SK-N-SH (cell line): ENCODE results near the gene NTNG1. TPM values are rescaled to one million over a fixed set of nuclear protein-coding genes. Genes with fewer than 3 reads are reported as not detected.

Experiments used
- CTCF ChIA-PET: fragments of 300-600, 350-600 bp; formaldehyde crosslinking; extraction: SDS; loops from one replicate; lab custom pipeline; 2021; lab: Yijun Ruan, JAX
- POLR2A ChIA-PET: fragments of 350-600 bp; sonication (Branson Sonifier 250); formaldehyde crosslinking; extraction: SDS; loops from one replicate; lab custom pipeline; 2020; ENCODE audit warnings: antibody characterized with exemption, inconsistent platforms; lab: Yijun Ruan, JAX
- DNase-seq: peaks from one replicate; pipeline ENCODE4 v3.0.0; 2012
- H2AFZ ChIP-seq: fragments of 200-600 bp; sonication (generic); 2 replicates; pipeline ENCODE4 v1.8.1; 2016; ENCODE audit warnings: antibody characterized with exemption, mild to moderate bottlenecking, low read depth
- H3F3A ChIP-seq: fragments of 200-600 bp; sonication (generic); replicated peaks from 2 replicates; pipeline ENCODE3; 2016; ENCODE audit warnings: antibody characterized with exemption, mild to moderate bottlenecking; ENCODE audit not compliant: insufficient read depth
- H3K27ac ChIP-seq, 2 experiments: fragments of 200-500 bp in 1 of 2; fragments of 200-600 bp in 1 of 2; sonication (Bioruptor generic) in 1 of 2; sonication (generic), shearing (Covaris generic) in 1 of 2; 2 replicates each; pipeline versions ENCODE4 v1.5.1 to v1.6.1; 2014 to 2016; ENCODE audit warnings: low read depth in 2 of 2, inconsistent platforms in 1 of 2, low read length in 1 of 2, mild to moderate bottlenecking in 1 of 2, mixed read lengths in 1 of 2
- H3K27me3 ChIP-seq: fragments of 200-600 bp; sonication (generic), shearing (Covaris generic); 2 replicates; pipeline ENCODE4 v1.6.1; 2016; ENCODE audit warnings: mixed run types; ENCODE audit not compliant: insufficient read depth
- H3K36me3 ChIP-seq, 2 experiments: fragments of 200-500 bp in 1 of 2; fragments of 200-600 bp in 1 of 2; sonication (Bioruptor generic) in 1 of 2; sonication (generic) in 1 of 2; replicated peaks in 1 of 2; 2 replicates each; pipeline versions ENCODE3 to v1.5.1; 2014 to 2016; ENCODE audit warnings: low read length in 1 of 2, mild to moderate bottlenecking in 1 of 2; ENCODE audit not compliant: insufficient read depth in 2 of 2, control insufficient read depth in 1 of 2
- H3K4me1 ChIP-seq, 2 experiments: fragments of 200-500 bp in 1 of 2; fragments of 200-600 bp in 1 of 2; sonication (Bioruptor generic) in 1 of 2; sonication (generic), shearing (Covaris generic) in 1 of 2; 2 replicates each; pipeline versions ENCODE4 v1.5.1 to v1.6.1; 2014 to 2016; ENCODE audit warnings: low read depth in 1 of 2, low read length in 1 of 2, mixed run types in 1 of 2; ENCODE audit not compliant: insufficient read depth in 2 of 2, control insufficient read depth in 1 of 2
- H3K4me2 ChIP-seq: fragments of 200-600 bp; sonication (generic), shearing (Covaris generic); 2 replicates; pipeline ENCODE4 v1.6.1; 2017; ENCODE audit warnings: mixed run types
- H3K4me3 ChIP-seq, 2 experiments: fragments of 200-500 bp in 1 of 2; fragments of 200-600 bp in 1 of 2; sonication (Bioruptor generic) in 1 of 2; sonication (generic), shearing (Covaris generic) in 1 of 2; 2 replicates each; pipeline versions ENCODE4 v1.5.1 to v1.8.1; 2014 to 2016; ENCODE audit warnings: low read depth in 2 of 2, inconsistent platforms in 1 of 2, low read length in 1 of 2, mild to moderate bottlenecking in 1 of 2, mixed read lengths in 1 of 2, moderate library complexity in 1 of 2
- H3K79me2 ChIP-seq: fragments of 200-600 bp; sonication (generic); 2 replicates; pipeline ENCODE4 v1.8.1; 2017; ENCODE audit warnings: mild to moderate bottlenecking; ENCODE audit not compliant: insufficient read depth
- H3K9ac ChIP-seq: fragments of 200-600 bp; sonication (generic); 2 replicates; pipeline ENCODE4 v1.6.1; 2017; ENCODE audit warnings: mixed run types
- H3K9me2 ChIP-seq: fragments of 200-600 bp; sonication (generic); 2 replicates; pipeline ENCODE4 v1.6.1; 2017; ENCODE audit warnings: mixed run types
- H3K9me3 ChIP-seq: fragments of 200-600 bp; sonication (generic); 2 replicates; pipeline ENCODE4 v1.6.1; 2017; ENCODE audit warnings: mixed run types, mild to moderate bottlenecking, moderate library complexity
- H4K20me1 ChIP-seq: fragments of 200-600 bp; sonication (generic); 2 replicates; pipeline ENCODE4 v1.6.1; 2017; ENCODE audit warnings: mild to moderate bottlenecking, mixed run types; ENCODE audit not compliant: insufficient read depth
- CHD2 ChIP-seq: fragments of 150-350 bp; IDR thresholded peaks from 2 replicates; pipeline ENCODE4 v1.6.1; 2018; ENCODE audit warnings: low read length; ENCODE audit not compliant: partially characterized antibody
- EP300 ChIP-seq, 2 experiments: IDR thresholded peaks; 2 replicates each; pipeline versions ENCODE4 v1.4.0 to v1.6.1; 2012; ENCODE audit warnings: borderline replicate concordance in 1 of 2, low read depth in 1 of 2, low read length in 1 of 2
- EZH2phosphoT487 ChIP-seq: fragments of 200-600 bp; sonication (generic); IDR thresholded peaks from 2 replicates; pipeline ENCODE4 v1.6.1; 2017; ENCODE audit warnings: low read depth, mixed run types, mild to moderate bottlenecking, antibody characterized with exemption, moderate library complexity, borderline replicate concordance
- FOSL2 ChIP-seq: IDR thresholded peaks from 2 replicates; pipeline ENCODE4 v1.4.0; 2012; ENCODE audit warnings: low read depth, mild to moderate bottlenecking, moderate library complexity, borderline replicate concordance
- FOXJ3 ChIP-seq: sonication (generic); formaldehyde crosslinking; IDR thresholded peaks from 2 replicates; pipeline ENCODE4 v1.5.1; 2020; ENCODE audit warnings: mild to moderate bottlenecking, missing genetic modification reagents
- FOXM1 ChIP-seq: IDR thresholded peaks from 2 replicates; pipeline ENCODE4 v1.4.0; 2012; ENCODE audit warnings: low read depth, mild to moderate bottlenecking
- GATA2 ChIP-seq: sonication (generic); formaldehyde crosslinking; IDR thresholded peaks from 2 replicates; pipeline ENCODE4 v1.5.0; 2020; ENCODE audit warnings: mild to moderate bottlenecking, missing genetic modification reagents
- JUND ChIP-seq: IDR thresholded peaks from 2 replicates; pipeline ENCODE4 v1.4.0; 2012
- PBX3 ChIP-seq: IDR thresholded peaks from 2 replicates; pipeline ENCODE4; 2012
- RCOR1 ChIP-seq: fragments of 150-350 bp; IDR thresholded peaks from 2 replicates; pipeline ENCODE4 v1.6.1; 2017; ENCODE audit warnings: antibody characterized with exemption, low read length
- RFX5 ChIP-seq: IDR thresholded peaks from 2 replicates; pipeline ENCODE4 v1.6.1; 2012; ENCODE audit warnings: mild to moderate bottlenecking, improper control_type of control experiment, low read length
- TAF1 ChIP-seq: IDR thresholded peaks from 2 replicates; pipeline ENCODE4 v1.6.1; 2012; ENCODE audit warnings: low read depth, mild to moderate bottlenecking, low read length, moderate library complexity, borderline replicate concordance
- YY1 ChIP-seq: IDR thresholded peaks from 2 replicates; pipeline ENCODE4 v1.4.0; 2012; ENCODE audit warnings: low read depth, mild to moderate bottlenecking
- ZBTB33 ChIP-seq: IDR thresholded peaks from 2 replicates; pipeline ENCODE4 v1.4.0; 2012; ENCODE audit warnings: low read depth, borderline replicate concordance
- WGBS: methylation state at CpG from one replicate; pipeline ENCODE4 v1.1.6; 2017; ENCODE audit warnings: low lambda C conversion rate; 5-methylcytosine and 5-hydroxymethylcytosine counted together
- polyA plus RNA-seq, 3 experiments: library from polyadenylated mRNA; depleted of rRNA; stranded (reverse); fragments of >200 nt; gene quantifications; 2 replicates each; pipeline ENCODE4 v1.2.3, GENCODE V29; 2012

The NTNG1 gene
- polyA plus RNA-seq, 1 of the 3 experiments (the other 2 are of a cell fraction) = 0.03 TPM

- H2AFZ ChIP-seq = no peak overlapping the region
- no peaks in the 10 kb centered on the region for H3K9me3 ChIP-seq
- H3K9me2 ChIP-seq = no peaks in the 10 kb centered on the region
- H3K9ac ChIP-seq = no peak overlapping the region
- no peaks in the 10 kb centered on the region for H3F3A ChIP-seq
- H4K20me1 ChIP-seq = no peaks in the 10 kb centered on the region
- peak; percentile 95 for TF ChIP-seq GATA2
- no peak for TF ChIP-seq RFX5
- TF ChIP-seq RCOR1 = peak; percentile 56; the same call in 1 of the 2 replicates
- no peak for TF ChIP-seq FOXM1
- TF ChIP-seq YY1 = no peak
- no peak for TF ChIP-seq PBX3
- no peak for TF ChIP-seq ZBTB33
- TF ChIP-seq JUND = no peak
- TF ChIP-seq EZH2phosphoT487 = no peak
- peak in 1 of 2 experiments; percentile 54; a peak in 1 of 4 replicates for TF ChIP-seq EP300 (IDR thresholded peaks at IDR 0.05; ENCODE audit: borderline replicate concordance in 1 of 2, low read depth in 1 of 2, low read length in 1 of 2)
- TF ChIP-seq FOXJ3 (CRISPR knock-in tag) = peak; percentile 48; the same call in 1 of the 2 replicates
- no peak for TF ChIP-seq TAF1
- TF ChIP-seq CHD2 = peak; percentile 64
- TF ChIP-seq FOSL2 = no peak
- DNase-seq = peak; percentile 20
- H3K4me1 ChIP-seq = peaks cover 4 to 10% of the 10 kb centered on the region in 2 experiments; a peak in 3 of 4 replicates
- no peaks in the 10 kb centered on the region for H3K36me3 ChIP-seq
- no peaks in the 10 kb centered on the region for H3K79me2 ChIP-seq
- ChIA-PET POLR2A (interaction anchor here (0.6 kb wide), 1 partner anchor 1716 kb away, joined by 3 read pairs; no protein-coding TSS in a partner anchor), CTCF (interaction anchor here (0.6 to 2.3 kb wide), 4 partner anchors 103 to 285 kb away, joined by 3 to 7 read pairs (median 4); no protein-coding TSS in a partner anchor)
- no peaks in the 10 kb centered on the region for H3K27me3 ChIP-seq
- H3K4me2 ChIP-seq = no peak overlapping the region
- H3K27ac ChIP-seq = no peak overlapping the region
- no peak overlapping the region for H3K4me3 ChIP-seq
- 46% methylated on average over 7 of the region's 7 CpGs for WGBS
These were observed 104.1 kb downstream of the NTNG1 start for GRCh38 chr1:107244709-107245500.
